HepG2 (cell line): ENCODE measurements around the gene WDR86. TPM values are rescaled to one million over a fixed set of nuclear protein-coding genes. Genes with fewer than 3 reads are reported as not detected.

ENCODE experiments used
- JUN ChIP-seq: sonication (generic); formaldehyde crosslinking; IDR thresholded peaks from 2 replicates; pipeline ENCODE4 v1.4.0; 2020; ENCODE audit warnings: mild to moderate bottlenecking, missing genetic modification reagents
- MAFG ChIP-seq: sonication (generic); formaldehyde crosslinking; IDR thresholded peaks from 2 replicates; pipeline ENCODE4 v1.5.1; 2020; ENCODE audit warnings: mild to moderate bottlenecking, missing genetic modification reagents
- MIER2 ChIP-seq: IDR thresholded peaks from 2 replicates; pipeline ENCODE4 v1.6.1; 2016; ENCODE audit warnings: missing biosample characterization, missing genetic modification reagents
- NR3C1 ChIP-seq: sonication (generic); formaldehyde crosslinking; IDR thresholded peaks from 2 replicates; pipeline ENCODE4 v1.4.0; 2020; ENCODE audit warnings: missing genetic modification reagents
- PCBP1 ChIP-seq: fragments of 200-400 bp; formaldehyde crosslinking; IDR thresholded peaks from 2 replicates; pipeline ENCODE4 v1.6.1; 2017; ENCODE audit warnings: mild to moderate bottlenecking, low read depth, low read length, borderline replicate concordance
- REL ChIP-seq: sonication (generic); formaldehyde crosslinking; conservative IDR thresholded peaks from 2 replicates; pipeline ENCODE4 v1.8.0; 2022; ENCODE audit warnings: mild to moderate bottlenecking, missing genetic modification reagents, moderate library complexity
- SNAPC5 ChIP-seq: sonication (generic); formaldehyde crosslinking; IDR thresholded peaks from 2 replicates; pipeline ENCODE4 v1.8.1; 2023; ENCODE audit warnings: mild to moderate bottlenecking, missing genetic modification reagents, borderline replicate concordance
- TEAD2 ChIP-seq: sonication (generic); formaldehyde crosslinking; IDR thresholded peaks from 2 replicates; pipeline ENCODE4 v1.9.0; 2021; ENCODE audit warnings: missing genetic modification reagents
- U2AF1 ChIP-seq: fragments of 200-400 bp; formaldehyde crosslinking; optimal IDR thresholded peaks from 2 replicates; pipeline ENCODE3; 2017; ENCODE audit warnings: mild to moderate bottlenecking, low read depth, low read length
- ZEB1 ChIP-seq: IDR thresholded peaks from 2 replicates; pipeline ENCODE4 v1.6.1; 2012; ENCODE audit warnings: mild to moderate bottlenecking, low read depth, inconsistent platforms; ENCODE audit not compliant: insufficient replicate concordance
- ZFP36 ChIP-seq: fragments of 150-350 bp; IDR thresholded peaks from 2 replicates; pipeline ENCODE4 v1.6.1; 2018; ENCODE audit warnings: borderline replicate concordance, low read length, low read depth; ENCODE audit not compliant: partially characterized antibody
- ZNF224 ChIP-seq: sonication (generic); formaldehyde crosslinking; IDR thresholded peaks from 2 replicates; pipeline ENCODE4 v1.5.0; 2020; ENCODE audit warnings: mild to moderate bottlenecking, missing genetic modification reagents
- ZNF251 ChIP-seq: sonication (generic); formaldehyde crosslinking; IDR thresholded peaks from 2 replicates; pipeline ENCODE4 v1.9.0; 2021; ENCODE audit warnings: mild to moderate bottlenecking, missing genetic modification reagents
- ZNF350 ChIP-seq: sonication (generic); formaldehyde crosslinking; IDR thresholded peaks from 2 replicates; pipeline ENCODE4 v1.4.0; 2020; ENCODE audit warnings: mild to moderate bottlenecking, low read depth, missing genetic modification reagents, borderline replicate concordance
- ZNF432 ChIP-seq: sonication (generic); formaldehyde crosslinking; IDR thresholded peaks from 2 replicates; pipeline ENCODE4 v1.5.0; 2020; ENCODE audit warnings: missing genetic modification reagents, mild to moderate bottlenecking, borderline replicate concordance
- ZNF484 ChIP-seq: sonication (generic); formaldehyde crosslinking; IDR thresholded peaks from 2 replicates; pipeline ENCODE4 v1.5.1; 2020; ENCODE audit warnings: mild to moderate bottlenecking, low read depth, missing genetic modification reagents, borderline replicate concordance
- ZNF530 ChIP-seq: sonication (generic); formaldehyde crosslinking; IDR thresholded peaks from 2 replicates; pipeline ENCODE4 v1.5.0; 2020; ENCODE audit warnings: low read depth, mild to moderate bottlenecking, missing genetic modification reagents
- ZNF577 ChIP-seq: sonication (generic); formaldehyde crosslinking; IDR thresholded peaks from 2 replicates; pipeline ENCODE4 v1.4.0; 2020; ENCODE audit warnings: mild to moderate bottlenecking, low read depth, missing genetic modification reagents, borderline replicate concordance
- ZSCAN9 ChIP-seq: IDR thresholded peaks from 2 replicates; pipeline ENCODE4 v1.6.1; 2016; ENCODE audit warnings: borderline replicate concordance
- polyA plus RNA-seq, 8 experiments: library from polyadenylated mRNA; depleted of rRNA in 3 of 8; stranded (reverse) in 7 of 8; unstranded in 1 of 8; fragments of >200 nt; fragmentation: Illumina TruSeq in 4 of 8; extraction: Trizol in 4 of 8; gene quantifications; 2 replicates each; pipeline versions ENCODE4 v1.2.1 to v1.2.3, GENCODE V29; 2011 to 2016; ENCODE audit warnings: low read depth in 4 of 8, missing spikeins in 1 of 8, mixed read lengths in 1 of 8; ENCODE audit not compliant: insufficient read depth in 1 of 8
- total RNA-seq, 5 experiments: library from RNA; depleted of rRNA; stranded (reverse); fragments of >200 nt; fragmentation: Illumina TruSeq; extraction: Trizol; gene quantifications; 2 replicates each; pipeline ENCODE4 v1.2.3, GENCODE V29; 2016; ENCODE audit warnings: low read depth in 1 of 5
- TF ChIP-seq, protein P1 (sequence below): sonication (generic); formaldehyde crosslinking; IDR thresholded peaks from 2 replicates; pipeline ENCODE4 v1.5.1; 2020; ENCODE audit warnings: mild to moderate bottlenecking, missing genetic modification reagents
- TF ChIP-seq, protein P2 (sequence below): sonication (generic); formaldehyde crosslinking; IDR thresholded peaks from 2 replicates; pipeline ENCODE4 v1.5.1; 2020; ENCODE audit warnings: mild to moderate bottlenecking, missing genetic modification reagents, borderline replicate concordance
- TF ChIP-seq, protein P3 (sequence below): IDR thresholded peaks from 2 replicates; pipeline ENCODE4 v1.6.1; 2016; ENCODE audit warnings: missing biosample characterization, missing genetic modification reagents, low read depth
- TF ChIP-seq, protein P4 (sequence below): sonication (generic); formaldehyde crosslinking; IDR thresholded peaks from 2 replicates; pipeline ENCODE4 v1.4.0; 2020; ENCODE audit warnings: missing genetic modification reagents

The WDR86 gene
- total and polyA plus RNA-seq, 2 of the 13 experiments (the other 11 are each of a cell fraction or from before 2014, with no cell fraction given) = 0.11 to 2.9 TPM

GRCh38 chr7:151341357-151342101, 68.3 kb downstream of the WDR86 start, which contains the start of gene NUB1 (continued):
- TF ChIP-seq, protein P1, sequence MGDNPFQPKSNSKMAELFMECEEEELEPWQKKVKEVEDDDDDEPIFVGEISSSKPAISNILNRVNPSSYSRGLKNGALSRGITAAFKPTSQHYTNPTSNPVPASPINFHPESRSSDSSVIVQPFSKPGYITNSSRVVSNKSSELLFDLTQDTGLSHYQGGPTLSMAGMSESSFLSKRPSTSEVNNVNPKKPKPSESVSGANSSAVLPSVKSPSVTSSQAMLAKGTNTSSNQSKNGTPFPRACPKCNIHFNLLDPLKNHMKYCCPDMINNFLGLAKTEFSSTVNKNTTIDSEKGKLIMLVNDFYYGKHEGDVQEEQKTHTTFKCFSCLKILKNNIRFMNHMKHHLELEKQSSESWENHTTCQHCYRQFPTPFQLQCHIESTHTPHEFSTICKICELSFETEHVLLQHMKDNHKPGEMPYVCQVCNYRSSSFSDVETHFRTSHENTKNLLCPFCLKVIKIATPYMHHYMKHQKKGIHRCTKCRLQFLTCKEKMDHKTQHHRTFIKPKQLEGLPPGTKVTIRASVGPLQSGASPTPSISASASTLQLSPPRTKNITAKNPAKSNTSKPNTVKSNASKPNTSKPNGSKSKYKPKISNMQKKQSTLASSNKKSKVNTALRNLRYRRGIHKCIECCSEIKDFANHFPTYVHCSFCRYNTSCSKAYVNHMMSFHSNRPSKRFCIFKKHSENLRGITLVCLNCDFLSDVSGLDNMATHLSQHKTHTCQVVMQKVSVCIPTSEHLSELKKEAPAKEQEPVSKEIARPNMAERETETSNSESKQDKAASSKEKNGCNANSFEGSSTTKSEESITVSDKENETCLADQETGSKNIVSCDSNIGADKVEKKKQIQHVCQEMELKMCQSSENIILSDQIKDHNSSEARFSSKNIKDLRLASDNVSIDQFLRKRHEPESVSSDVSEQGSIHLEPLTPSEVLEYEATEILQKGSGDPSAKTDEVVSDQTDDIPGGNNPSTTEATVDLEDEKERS (CRISPR knock-in tag) = no peak
- TF ChIP-seq SNAPC5 (CRISPR knock-in tag) = no peak
- no peak; the same call in 1 of the 2 replicates for TF ChIP-seq ZSCAN9 (CRISPR knock-in tag)
- no peak for TF ChIP-seq MAFG (CRISPR knock-in tag)
- no peak for TF ChIP-seq ZNF350
- TF ChIP-seq ZNF432 = no peak
- TF ChIP-seq ZFP36 = no peak
- no peak for TF ChIP-seq NR3C1 (CRISPR knock-in tag)
- TF ChIP-seq ZNF484 (CRISPR knock-in tag) = no peak
- no peak for TF ChIP-seq MIER2
- TF ChIP-seq ZNF530 = no peak
- TF ChIP-seq ZNF251 (CRISPR knock-in tag) = no peak
- peak; percentile 46; the same call in 1 of the 2 replicates for TF ChIP-seq JUN (CRISPR knock-in tag)
- TF ChIP-seq, protein P2, sequence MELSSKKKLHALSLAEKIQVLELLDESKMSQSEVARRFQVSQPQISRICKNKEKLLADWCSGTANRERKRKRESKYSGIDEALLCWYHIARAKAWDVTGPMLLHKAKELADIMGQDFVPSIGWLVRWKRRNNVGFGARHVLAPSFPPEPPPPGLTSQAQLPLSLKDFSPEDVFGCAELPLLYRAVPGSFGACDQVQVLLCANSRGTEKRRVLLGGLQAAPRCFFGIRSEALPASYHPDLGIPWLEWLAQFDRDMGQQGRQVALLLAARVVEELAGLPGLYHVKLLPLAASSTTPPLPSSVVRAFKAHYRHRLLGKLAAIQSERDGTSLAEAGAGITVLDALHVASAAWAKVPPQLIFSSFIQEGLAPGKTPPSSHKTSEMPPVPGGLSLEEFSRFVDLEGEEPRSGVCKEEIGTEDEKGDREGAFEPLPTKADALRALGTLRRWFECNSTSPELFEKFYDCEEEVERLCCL (CRISPR knock-in tag) = no peak
- TF ChIP-seq REL (CRISPR knock-in tag) = no peak
- TF ChIP-seq ZNF224 (CRISPR knock-in tag) = no peak
- TF ChIP-seq TEAD2 = no peak
- no peak for TF ChIP-seq ZEB1
- TF ChIP-seq, protein P3, sequence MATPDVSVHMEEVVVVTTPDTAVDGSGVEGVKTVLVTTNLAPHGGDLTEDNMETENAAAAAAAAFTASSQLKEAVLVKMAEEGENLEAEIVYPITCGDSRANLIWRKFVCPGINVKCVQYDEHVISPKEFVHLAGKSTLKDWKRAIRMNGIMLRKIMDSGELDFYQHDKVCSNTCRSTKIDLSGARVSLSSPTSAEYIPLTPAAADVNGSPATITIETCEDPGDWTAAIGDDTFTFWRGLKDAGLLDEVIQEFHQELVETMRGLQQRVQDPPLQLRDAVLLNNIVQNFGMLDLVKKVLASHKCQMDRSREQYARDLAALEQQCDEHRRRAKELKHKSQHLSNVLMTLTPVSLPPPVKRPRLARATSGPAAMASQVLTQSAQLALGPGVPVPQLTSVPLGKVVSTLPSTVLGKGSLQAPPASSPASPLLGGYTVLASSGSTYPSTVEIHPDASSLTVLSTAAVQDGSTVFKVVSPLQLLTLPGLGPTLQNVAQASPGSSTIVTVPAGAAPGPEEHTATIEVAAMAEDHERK = peak; percentile 40; the same call in 1 of the 2 replicates
- TF ChIP-seq, protein P4, sequence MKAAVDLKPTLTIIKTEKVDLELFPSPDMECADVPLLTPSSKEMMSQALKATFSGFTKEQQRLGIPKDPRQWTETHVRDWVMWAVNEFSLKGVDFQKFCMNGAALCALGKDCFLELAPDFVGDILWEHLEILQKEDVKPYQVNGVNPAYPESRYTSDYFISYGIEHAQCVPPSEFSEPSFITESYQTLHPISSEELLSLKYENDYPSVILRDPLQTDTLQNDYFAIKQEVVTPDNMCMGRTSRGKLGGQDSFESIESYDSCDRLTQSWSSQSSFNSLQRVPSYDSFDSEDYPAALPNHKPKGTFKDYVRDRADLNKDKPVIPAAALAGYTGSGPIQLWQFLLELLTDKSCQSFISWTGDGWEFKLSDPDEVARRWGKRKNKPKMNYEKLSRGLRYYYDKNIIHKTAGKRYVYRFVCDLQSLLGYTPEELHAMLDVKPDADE (CRISPR knock-in tag) = 0 out of 2 replicates have a peak, but pooled peaks have one; percentile 44
- 0 out of 2 replicates have a peak, but pooled peaks have one; percentile 63 for TF ChIP-seq PCBP1
- TF ChIP-seq ZNF577 (CRISPR knock-in tag) = no peak
- no peak for TF ChIP-seq U2AF1
